ENCODE measurements around the gene IFT57.

Gene IFT57

DNA sequence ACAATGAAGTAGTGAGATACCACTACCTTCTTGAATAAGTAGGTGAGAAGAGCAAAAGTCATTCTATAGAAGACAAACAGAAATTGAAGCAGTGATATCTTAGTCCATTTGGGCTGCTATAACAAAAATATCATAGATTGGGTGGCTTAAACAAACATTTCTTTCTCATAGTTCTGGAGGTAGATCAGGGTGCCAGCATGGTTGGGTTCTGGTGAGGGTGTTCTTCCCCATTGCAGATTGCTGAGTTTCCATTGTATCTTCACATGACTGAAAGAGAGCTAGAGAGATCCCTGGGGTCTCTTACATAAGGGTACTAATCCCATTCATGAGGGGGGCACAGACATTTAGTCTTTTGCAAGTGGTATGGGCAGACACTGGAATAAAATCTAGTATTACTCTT is 32.9 kb upstream of the IFT57 start:
- Histone ChIP-seq H2AFZ (ENCODE audit: low read length) (no peak overlapping the region), H4K20me1 (ENCODE audit: insufficient read depth, low read length, poor library complexity, severe bottlenecking) (no peaks in the 10 kb centered on the region), H3K4me3 (ENCODE audit: low read length, poor library complexity, severe bottlenecking) (no peak overlapping the region), H3K4me1 (ENCODE audit: insufficient read depth, low read length, poor library complexity, severe bottlenecking) (peaks cover 13% of the 10 kb centered on the region), H3K9me3 (ENCODE audit: insufficient read depth, low read depth, low read length) (no peaks in the 10 kb centered on the region), H3K4me2 (ENCODE audit: low read depth, low read length, poor library complexity, severe bottlenecking) (no peak overlapping the region), H3F3A (ENCODE audit: low read depth) (no peaks in the 10 kb centered on the region), H3K36me3 (ENCODE audit: insufficient read depth, low read length) (no peaks in the 10 kb centered on the region), H3K79me2 (ENCODE audit: insufficient read depth, low read length) (no peaks in the 10 kb centered on the region), H3K27me3 (ENCODE audit: insufficient read depth, low read length, poor library complexity, severe bottlenecking) (no peaks in the 10 kb centered on the region), H3K9ac (ENCODE audit: low read depth, low read length, poor library complexity, severe bottlenecking) (no peak overlapping the region), H3K9me2 (replicated peaks; ENCODE audit: low read depth, low read length) (no peaks in the 10 kb centered on the region)
- no peak for TF ChIP-seq EZH2phosphoT487 (IDR thresholded peaks at IDR 0.05; ENCODE audit: borderline replicate concordance)
- TF ChIP-seq CTCF (conservative IDR thresholded peaks at IDR 0.05; ENCODE audit: low read length), result no peak

DNA sequence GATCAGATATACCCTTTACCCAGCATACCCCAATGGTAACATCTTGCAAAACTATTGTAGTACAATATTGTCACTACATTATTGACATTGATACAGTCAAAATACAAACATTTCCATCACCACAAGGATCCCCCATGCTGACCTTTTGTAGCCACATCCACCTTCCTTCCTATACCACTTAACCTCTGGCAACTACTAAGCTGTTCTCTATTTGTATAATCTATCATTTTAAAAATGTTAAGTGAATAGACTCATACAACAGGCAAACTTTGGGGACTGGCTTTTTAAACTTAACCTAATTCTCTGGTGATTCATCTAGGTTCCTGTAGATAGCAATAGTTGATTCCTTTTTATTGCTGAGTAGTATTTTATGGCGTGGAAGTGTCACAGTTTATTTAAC is 29.6 kb upstream of the IFT57 start:
- Histone ChIP-seq H3K27me3 (ENCODE audit: insufficient read depth, low read length, poor library complexity, severe bottlenecking) (no peaks in the 10 kb centered on the region), H3K9me3 (ENCODE audit: insufficient read depth, low read depth, low read length) (no peaks in the 10 kb centered on the region), H3K36me3 (ENCODE audit: insufficient read depth, low read length) (no peaks in the 10 kb centered on the region), H3K4me1 (ENCODE audit: insufficient read depth, low read length, poor library complexity, severe bottlenecking) (peaks cover 9% of the 10 kb centered on the region), H3K4me2 (ENCODE audit: low read depth, low read length, poor library complexity, severe bottlenecking) (no peak overlapping the region), H4K20me1 (ENCODE audit: insufficient read depth, low read length, poor library complexity, severe bottlenecking) (no peaks in the 10 kb centered on the region), H2AFZ (ENCODE audit: low read length) (no peak overlapping the region), H3K4me3 (ENCODE audit: low read length, poor library complexity, severe bottlenecking) (no peak overlapping the region), H3F3A (ENCODE audit: low read depth) (no peaks in the 10 kb centered on the region), H3K79me2 (ENCODE audit: insufficient read depth, low read length) (no peaks in the 10 kb centered on the region), H3K9ac (ENCODE audit: low read depth, low read length, poor library complexity, severe bottlenecking) (no peak overlapping the region), H3K9me2 (replicated peaks; ENCODE audit: low read depth, low read length) (no peaks in the 10 kb centered on the region)
- TF ChIP-seq CTCF (conservative IDR thresholded peaks at IDR 0.05; ENCODE audit: low read length) (no peak), EZH2phosphoT487 (IDR thresholded peaks at IDR 0.05; ENCODE audit: borderline replicate concordance) (no peak)

DNA sequence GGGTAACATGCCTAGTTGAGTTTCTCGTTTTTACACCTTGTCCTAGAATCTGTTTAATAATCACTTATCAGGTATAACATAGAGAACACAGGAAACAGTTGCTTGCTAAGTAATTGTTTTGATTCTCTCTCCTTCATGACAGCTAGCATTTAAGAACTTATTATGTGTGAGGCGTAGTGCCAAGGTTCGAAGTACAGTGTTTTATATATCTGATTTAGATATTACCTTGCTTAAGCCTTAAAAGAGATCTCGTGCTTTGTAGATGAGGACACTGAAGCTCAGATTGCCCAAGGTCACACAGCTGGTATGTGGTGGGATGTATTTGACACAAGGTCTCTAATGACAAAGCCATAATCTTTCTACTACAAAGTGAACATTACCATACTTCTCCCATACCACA is 29.0 kb upstream of the IFT57 start:
- H3K79me2 ChIP-seq (ENCODE audit: insufficient read depth, low read length), result no peaks in the 10 kb centered on the region
- H4K20me1 ChIP-seq (ENCODE audit: insufficient read depth, low read length, poor library complexity, severe bottlenecking), result no peaks in the 10 kb centered on the region
- H3K4me1 ChIP-seq (ENCODE audit: insufficient read depth, low read length, poor library complexity, severe bottlenecking), result peaks cover 7% of the 10 kb centered on the region
- H3K9me3 ChIP-seq (ENCODE audit: insufficient read depth, low read depth, low read length), result no peaks in the 10 kb centered on the region
- no peak overlapping the region for H3K9ac ChIP-seq (ENCODE audit: low read depth, low read length, poor library complexity, severe bottlenecking)
- H3K36me3 ChIP-seq (ENCODE audit: insufficient read depth, low read length), result no peaks in the 10 kb centered on the region
- H3F3A ChIP-seq (ENCODE audit: low read depth), result no peaks in the 10 kb centered on the region
- no peak overlapping the region for H3K4me2 ChIP-seq (ENCODE audit: low read depth, low read length, poor library complexity, severe bottlenecking)
- no peaks in the 10 kb centered on the region for H3K27me3 ChIP-seq (ENCODE audit: insufficient read depth, low read length, poor library complexity, severe bottlenecking)
- H2AFZ ChIP-seq (ENCODE audit: low read length), result no peak overlapping the region
- TF ChIP-seq CTCF (conservative IDR thresholded peaks at IDR 0.05; ENCODE audit: low read length) (no peak), EZH2phosphoT487 (IDR thresholded peaks at IDR 0.05; ENCODE audit: borderline replicate concordance) (no peak)
- no peaks in the 10 kb centered on the region for H3K9me2 ChIP-seq (replicated peaks; ENCODE audit: low read depth, low read length)
- no peak overlapping the region for H3K4me3 ChIP-seq (ENCODE audit: low read length, poor library complexity, severe bottlenecking)
